Right kidney (tissue), 1 donor: Measurements from ENCODE around the gene NAXD.
A peak's percentile ranks its signal among the peaks of the same experiment; 100 is the strongest.
"Not testable (repeated sequence)": the region's sequence is repeated elsewhere in the genome, so short reads cannot be mapped to it uniquely, and the experiment has no call there.

ENCODE experiments used
- DNase-seq: peaks from one replicate; pipeline ENCODE4 v3.0.0-alpha.2; 2016

Gene NAXD

GRCh38 chr13:110628477-110628793 is 13.1 kb downstream of the NAXD start:
- no peak for DNase-seq

DNA sequence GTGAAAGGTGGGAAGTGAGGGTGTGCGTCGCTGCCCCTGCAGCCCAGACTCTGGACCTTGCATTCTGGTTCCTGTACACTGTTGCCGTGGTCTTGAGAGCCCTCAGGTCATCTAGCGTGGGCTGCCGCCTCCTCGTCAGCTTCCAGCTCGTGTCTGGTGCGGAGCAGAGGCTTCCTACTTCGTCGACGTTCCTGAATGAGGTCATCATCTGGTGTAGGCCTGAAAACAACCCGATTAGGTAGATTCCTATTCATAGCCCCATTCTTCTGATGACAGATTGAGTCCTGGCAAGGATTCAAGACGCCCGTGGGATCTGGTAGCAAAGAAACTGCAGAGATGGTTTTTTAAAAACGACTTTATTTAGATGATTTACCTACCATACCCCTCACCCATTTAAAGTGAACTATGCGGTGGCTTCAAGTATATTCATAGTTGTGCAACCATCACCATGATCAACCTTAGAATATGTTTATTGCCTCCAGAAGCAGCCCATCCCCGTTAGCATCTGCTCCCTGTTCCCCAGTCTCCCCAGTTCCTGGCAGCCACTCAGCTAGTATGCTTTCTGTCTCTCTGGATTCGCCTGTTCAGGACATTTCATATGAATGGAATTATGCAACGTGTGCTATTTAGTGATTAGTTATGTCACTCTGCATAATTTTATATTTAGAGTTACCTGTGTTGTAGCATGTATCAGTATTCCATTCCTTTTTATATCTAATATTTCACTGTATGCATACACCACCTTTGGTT is 13.8 kb downstream of the NAXD start:
- DNase-seq, result no peak

- no peak for DNase-seq
These were observed 14.4 kb downstream of the NAXD start for GRCh38 chr13:110629735-110630134.

DNA sequence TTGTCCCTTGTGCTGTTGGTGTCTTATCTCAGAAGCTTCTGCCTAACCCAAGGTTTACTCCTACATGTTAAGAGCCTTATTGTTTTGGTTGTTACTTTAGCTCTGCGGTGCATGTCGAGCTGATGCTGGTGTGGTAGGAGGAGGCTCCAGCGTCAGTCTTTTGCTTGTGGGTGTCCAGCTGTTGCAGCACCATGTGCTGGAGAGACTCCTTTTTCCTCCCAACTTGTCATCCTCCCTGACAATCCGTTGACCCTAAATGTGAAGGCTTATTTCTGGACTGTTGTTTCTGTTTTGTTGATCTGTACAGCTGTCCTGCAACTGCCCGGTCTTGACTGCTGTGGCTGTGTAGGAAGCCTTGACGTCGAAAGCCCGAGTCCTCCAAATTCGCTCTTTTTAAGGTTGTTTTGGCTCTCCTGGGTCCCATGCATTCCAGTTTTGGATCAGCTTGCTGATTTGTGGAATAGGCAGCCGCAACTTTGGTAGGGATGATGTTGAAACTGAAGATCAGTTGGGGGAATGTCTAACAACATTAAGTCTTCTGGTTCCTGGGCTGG is 15.3 kb downstream of the NAXD start:
- no peak for DNase-seq

DNA sequence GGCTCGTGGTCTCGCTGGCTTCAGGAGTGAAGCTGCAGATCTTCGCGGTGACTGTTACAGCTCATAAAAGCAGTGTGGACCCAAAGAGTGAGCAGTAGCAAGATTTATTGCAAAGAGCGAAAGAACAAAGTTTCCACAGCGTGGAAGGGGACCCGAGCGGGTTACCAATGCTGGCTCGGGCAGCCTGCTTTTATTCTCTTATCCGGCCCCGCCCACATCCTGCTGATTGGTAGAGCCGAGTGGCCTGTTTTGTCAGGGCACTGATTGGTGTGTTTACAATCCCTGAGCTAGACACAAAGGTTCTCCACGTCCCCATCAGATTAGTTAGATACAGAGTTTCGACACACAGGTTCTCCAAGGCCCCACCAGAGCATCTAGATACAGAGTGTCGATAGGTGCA is 16.9 kb downstream of the NAXD start:
- not testable (repeated sequence) for DNase-seq

- DNase-seq, result no peak
These were observed 18.4 kb downstream of the NAXD start for GRCh38 chr13:110633776-110634175.

GRCh38 chr13:110634558-110634957 is 19.2 kb downstream of the NAXD start:
- DNase-seq, result no peak

DNA sequence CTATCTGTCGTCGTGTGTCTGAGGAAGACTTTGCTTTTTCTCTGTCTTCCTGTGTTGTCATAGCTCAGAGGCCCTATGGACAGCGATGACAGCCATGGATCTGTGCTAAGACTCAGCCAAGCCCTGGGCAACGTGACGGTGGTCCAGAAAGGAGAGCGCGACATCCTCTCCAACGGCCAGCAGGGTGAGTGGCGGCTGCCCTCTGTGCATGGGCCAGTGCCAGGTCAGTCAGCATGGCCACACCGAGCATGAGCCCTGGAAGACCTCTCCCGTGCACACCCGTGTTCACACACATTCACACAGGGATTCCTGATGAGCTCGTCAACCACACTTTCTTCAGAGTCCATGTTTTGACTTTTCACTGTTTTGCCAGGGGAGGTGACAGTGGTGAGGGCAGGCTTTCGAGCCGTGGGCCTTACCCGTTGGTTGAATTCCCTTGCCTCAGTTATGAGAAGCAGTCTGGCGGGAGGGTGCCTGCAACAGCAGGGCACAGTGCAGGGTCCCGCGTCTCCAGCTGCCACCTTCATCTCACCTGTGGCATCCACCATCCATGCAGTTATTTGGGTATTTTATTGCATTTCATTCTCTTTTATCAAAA is 20.2 kb downstream of the NAXD start:
- DNase-seq, result no peak

DNA sequence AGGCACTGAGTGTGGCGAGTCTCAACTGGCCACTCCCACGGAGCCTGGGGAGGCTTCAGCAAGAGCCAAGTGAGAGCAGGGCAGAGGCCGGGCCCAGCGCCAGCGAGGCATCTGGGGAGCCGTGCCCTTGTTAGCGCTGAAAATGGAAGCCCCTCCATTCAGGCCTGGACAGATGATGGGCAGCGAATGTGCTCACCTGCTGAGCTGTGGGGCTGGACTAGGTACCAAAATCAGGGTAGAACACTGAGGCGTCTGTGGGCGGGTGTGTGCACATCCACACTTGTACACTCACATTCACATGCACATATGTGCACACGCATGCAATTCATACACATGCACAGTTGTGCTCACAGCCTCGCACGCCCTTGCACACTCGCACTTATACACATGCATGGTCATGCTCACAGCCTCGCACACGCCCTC is 20.7 kb downstream of the NAXD start:
- DNase-seq, result no peak

GRCh38 chr13:110636701-110637201 is 21.4 kb downstream of the NAXD start:
- DNase-seq, result no peak

DNA sequence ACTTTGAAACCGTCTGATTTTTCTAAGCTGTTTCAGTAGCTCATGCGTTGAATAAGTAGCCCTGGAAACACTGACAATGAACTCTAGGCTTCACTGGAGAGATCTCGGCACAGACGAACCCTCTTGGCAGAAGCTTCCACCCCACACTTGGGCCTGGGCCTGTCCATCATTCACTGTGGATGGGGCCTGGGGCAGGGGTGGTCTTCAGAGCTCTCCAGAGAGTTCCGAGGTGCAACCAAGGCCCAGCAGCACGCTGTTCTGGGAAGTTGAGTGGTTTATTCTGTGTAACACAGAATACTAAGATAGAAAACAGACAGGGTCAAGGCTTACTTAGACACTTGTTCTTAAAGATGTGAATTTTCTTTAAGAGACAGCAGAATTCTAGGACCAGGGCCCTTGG is 21.9 kb downstream of the NAXD start:
- DNase-seq, result no peak

DNA sequence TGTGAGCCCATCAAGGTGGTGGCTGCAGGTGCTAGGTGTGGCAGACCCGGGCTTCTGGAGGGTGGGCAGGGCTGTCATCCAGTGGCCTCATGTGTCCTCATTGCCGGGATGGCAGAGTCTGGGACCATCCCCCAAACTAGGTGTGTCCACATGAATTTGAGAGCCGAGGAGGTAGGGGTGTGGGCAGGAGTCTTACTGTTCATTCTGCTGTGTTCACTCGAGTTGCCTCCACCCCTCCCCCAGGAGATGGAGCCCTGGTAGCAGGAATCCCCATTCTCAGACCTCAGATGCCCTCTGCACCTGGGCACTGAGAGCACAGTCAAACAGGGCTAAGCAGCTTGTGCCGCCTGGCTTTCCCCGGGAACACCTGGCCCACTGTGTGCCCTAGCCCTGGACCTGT is 22.4 kb downstream of the NAXD start:
- DNase-seq, result no peak

GRCh38 chr13:110638257-110638656 is 22.9 kb downstream of the NAXD start:
- no peak for DNase-seq

- no peak for DNase-seq
These were observed 23.8 kb downstream of the NAXD start for GRCh38 chr13:110638814-110639806.

GRCh38 chr13:110639935-110640334 is 24.6 kb downstream of the NAXD start:
- DNase-seq, result no peak

GRCh38 chr13:110640591-110641029 is 25.3 kb downstream of the NAXD start:
- peak; percentile 48 for DNase-seq

DNA sequence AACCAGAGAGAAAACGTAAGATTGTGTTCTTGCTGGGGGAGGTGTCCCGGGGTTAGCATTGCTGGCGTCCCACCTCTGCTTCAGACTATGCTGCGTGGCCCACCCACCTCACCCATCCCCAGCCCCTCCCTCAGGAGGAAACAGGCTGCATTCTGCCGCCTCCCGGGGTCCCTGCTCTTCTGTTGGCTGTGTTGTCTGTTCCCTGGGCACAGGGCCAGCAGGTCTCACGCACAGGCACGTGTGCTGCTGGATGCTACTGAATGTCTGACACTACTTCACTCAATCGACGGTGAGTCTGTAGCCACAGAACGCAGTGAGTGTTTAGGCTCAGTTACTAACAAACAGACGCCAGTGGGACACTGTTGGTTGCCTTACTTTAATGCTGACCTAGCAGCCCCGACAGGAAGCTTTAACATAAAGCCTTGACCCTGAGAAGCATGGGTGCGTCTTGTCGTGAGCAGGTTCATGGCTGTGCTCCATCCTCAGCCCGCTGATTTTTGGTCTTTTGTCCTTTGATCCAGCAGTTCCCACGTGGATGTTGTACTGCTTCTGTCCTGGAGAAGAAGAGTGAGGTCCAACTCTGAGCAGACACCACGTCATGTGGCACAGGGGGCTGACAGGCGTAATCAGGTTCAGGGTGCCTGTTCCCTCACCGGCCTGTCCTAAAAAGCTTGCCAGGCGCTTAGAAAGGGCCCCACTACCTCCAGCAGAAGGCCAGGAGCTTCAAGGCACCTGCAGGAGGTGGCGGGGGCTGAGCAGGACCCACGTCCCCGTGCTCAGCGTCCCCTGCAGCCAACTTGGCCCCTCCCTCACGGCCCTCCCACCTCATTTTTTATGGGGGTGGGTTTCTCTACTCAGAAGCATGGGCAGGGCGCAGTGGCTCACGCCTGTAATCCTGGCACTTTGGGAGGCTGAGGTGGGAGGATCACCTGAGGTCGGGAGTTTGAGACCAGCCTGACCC is 26.0 kb downstream of the NAXD start:
- no peak for DNase-seq

DNA sequence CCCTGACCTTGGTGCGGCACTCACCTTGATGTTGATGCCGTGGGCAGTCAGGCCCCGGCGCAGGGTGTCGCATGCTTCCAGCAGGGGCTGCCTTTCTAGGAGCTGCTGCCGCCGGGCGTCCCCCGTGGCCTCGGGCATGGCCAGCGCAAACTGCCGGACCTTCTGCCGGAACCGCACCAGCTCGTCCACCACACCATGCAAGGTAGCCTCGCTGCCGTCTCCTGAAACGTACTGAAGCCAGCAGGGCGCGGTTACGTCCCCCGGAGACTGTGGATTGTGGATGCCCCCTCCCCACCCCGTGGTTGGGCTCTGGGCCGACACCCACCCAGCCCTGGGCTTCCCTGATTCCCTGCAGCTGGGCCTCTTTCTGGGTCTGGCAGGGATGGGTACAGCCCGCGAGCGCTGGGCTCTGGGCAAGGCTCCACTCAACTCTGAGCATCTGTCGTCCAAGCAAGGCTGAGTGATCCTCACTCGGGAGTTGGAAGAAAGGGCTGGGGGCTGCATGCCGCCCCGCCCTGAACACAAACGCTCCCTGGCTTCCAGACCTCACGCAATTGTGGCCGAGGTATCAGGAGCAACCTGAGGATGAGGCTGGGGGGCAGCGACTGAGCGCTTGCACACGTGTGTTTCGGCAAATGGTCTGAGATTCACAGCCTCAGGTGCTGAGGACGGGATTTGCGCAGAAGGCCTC is 27.1 kb downstream of the NAXD start:
- no peak for DNase-seq

DNA sequence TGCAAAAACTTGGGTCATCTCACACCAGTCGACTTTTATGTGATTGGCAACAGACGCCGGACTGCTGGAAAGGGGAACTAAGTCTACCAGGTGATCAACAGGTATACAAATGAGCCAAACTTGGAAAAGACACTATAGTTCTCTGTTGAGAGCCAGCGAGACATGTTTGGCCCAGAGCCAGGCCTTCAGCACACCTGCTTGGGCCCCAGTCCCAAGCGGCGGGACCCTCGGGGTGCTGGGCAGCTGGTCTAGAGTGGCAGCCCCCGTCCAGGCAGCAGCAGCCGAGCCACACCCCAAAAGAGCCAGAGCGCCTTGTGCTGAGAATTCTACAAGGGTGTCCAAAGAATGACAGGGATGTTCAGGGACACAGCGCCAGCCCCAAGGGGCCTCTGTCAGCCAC is 28.0 kb downstream of the NAXD start:
- DNase-seq, result no peak

- DNase-seq, result no peak
These were observed 28.6 kb downstream of the NAXD start for GRCh38 chr13:110643768-110644421.
